ENCODE data around the gene FOSB.

- TF ChIP-seq EZH2 (IDR thresholded peaks at IDR 0.05; ENCODE audit: low read length, missing control alignments) (no peak), CTCF (conservative IDR thresholded peaks at IDR 0.05 in 1 of 2, IDR thresholded peaks at IDR 0.05 in 1 of 2; ENCODE audit: low read depth in 1 of 2, low read length in 2 of 2) (no peak)
Observed at GRCh38 chr19:45498411-45499195, 30.8 kb downstream of the FOSB start, which contains the start of gene PPM1N.

All from fibroblast of lung (primary cell).